Mesenchymal stem cell (in vitro differentiated cells and primary cell): ENCODE results near the gene ALK.

Experiments used
- DNase-seq: peaks from one replicate; pipeline ENCODE4 v3.0.0-alpha.2; 2013
- H2AFZ ChIP-seq: one replicate; pipeline ENCODE4 v1.6.1; 2013; ENCODE audit warnings: low read depth, mild to moderate bottlenecking, control low read depth, inconsistent platforms, low read length, moderate library complexity
- H2AK5ac ChIP-seq: 2 replicates; pipeline ENCODE4 v1.6.1; 2013; ENCODE audit warnings: low read length, moderate library complexity, mild to moderate bottlenecking, inconsistent platforms; ENCODE audit not compliant: severe bottlenecking
- H2BK120ac ChIP-seq: one replicate; pipeline ENCODE4 v1.6.1; 2013; ENCODE audit warnings: low read depth, mild to moderate bottlenecking, inconsistent platforms, low read length, moderate library complexity
- H2BK12ac ChIP-seq, 2 experiments: one replicate each; pipeline ENCODE4 v1.6.1; 2013; ENCODE audit warnings: inconsistent platforms in 2 of 2, low read length in 2 of 2, mild to moderate bottlenecking in 2 of 2, moderate library complexity in 2 of 2, control low read depth in 1 of 2
- H2BK15ac ChIP-seq: one replicate; pipeline ENCODE4 v1.6.1; 2013; ENCODE audit warnings: mild to moderate bottlenecking, low read depth, inconsistent platforms; ENCODE audit not compliant: poor library complexity, severe bottlenecking
- H2BK5ac ChIP-seq: 2 replicates; pipeline ENCODE4 v1.6.1; 2013; ENCODE audit warnings: low read depth, mild to moderate bottlenecking, low read length, control low read depth, inconsistent platforms; ENCODE audit not compliant: poor library complexity, severe bottlenecking
- H3K14ac ChIP-seq, 2 experiments: one replicate each; pipeline ENCODE4 v1.6.1; 2013; ENCODE audit warnings: inconsistent platforms in 2 of 2, low read length in 2 of 2, control low read depth in 1 of 2, mild to moderate bottlenecking in 1 of 2, moderate library complexity in 1 of 2
- H3K18ac ChIP-seq, 2 experiments: one replicate each; pipeline ENCODE4 v1.6.1; 2013; ENCODE audit warnings: inconsistent platforms in 2 of 2, low read length in 2 of 2, control low read depth in 1 of 2, low read depth in 1 of 2, mild to moderate bottlenecking in 1 of 2
- H3K23ac ChIP-seq, 2 experiments: one replicate each; pipeline ENCODE4 v1.6.1; 2013; ENCODE audit warnings: inconsistent platforms in 2 of 2, low read length in 2 of 2, mild to moderate bottlenecking in 2 of 2, moderate library complexity in 2 of 2, control low read depth in 1 of 2
- H3K27ac ChIP-seq: 2 replicates; pipeline ENCODE4 v1.5.1; 2013; ENCODE audit warnings: mild to moderate bottlenecking, moderate library complexity, low read length, control low read depth, inconsistent platforms; ENCODE audit not compliant: poor library complexity, severe bottlenecking
- H3K27me3 ChIP-seq, 2 experiments: 2 replicates each; pipeline versions ENCODE4 v1.6.1 to v1.7.0; 2013; ENCODE audit warnings: low read length in 2 of 2, mild to moderate bottlenecking in 2 of 2, moderate library complexity in 2 of 2, control low read depth in 1 of 2, inconsistent platforms in 1 of 2; ENCODE audit not compliant: control insufficient read depth in 1 of 2, insufficient read depth in 1 of 2
- H3K36me3 ChIP-seq, 2 experiments: 2 replicates each; pipeline versions ENCODE4 v1.6.1 to v1.7.0; 2013; ENCODE audit warnings: low read length in 2 of 2, control low read depth in 1 of 2, inconsistent platforms in 1 of 2, low read depth in 1 of 2, mild to moderate bottlenecking in 1 of 2; ENCODE audit not compliant: insufficient read depth in 2 of 2, control insufficient read depth in 1 of 2
- H3K4ac ChIP-seq, 2 experiments: one replicate each; pipeline ENCODE4 v1.6.1; 2013; ENCODE audit warnings: inconsistent platforms in 2 of 2, low read length in 2 of 2, mild to moderate bottlenecking in 2 of 2, moderate library complexity in 2 of 2, control low read depth in 1 of 2, low read depth in 1 of 2
- H3K4me1 ChIP-seq: 2 replicates; pipeline ENCODE4 v1.6.1; 2013; ENCODE audit warnings: low read depth, low read length, control low read depth; ENCODE audit not compliant: control insufficient read depth, insufficient read depth
- H3K4me2 ChIP-seq: 2 replicates; pipeline ENCODE4 v1.6.1; 2013; ENCODE audit warnings: low read length, mild to moderate bottlenecking, inconsistent platforms; ENCODE audit not compliant: poor library complexity, severe bottlenecking
- H3K4me3 ChIP-seq, 2 experiments: 2 replicates each; pipeline versions ENCODE4 v1.5.1 to v1.7.0; 2013; ENCODE audit warnings: low read length in 2 of 2, mild to moderate bottlenecking in 2 of 2, control low read depth in 1 of 2, low read depth in 1 of 2; ENCODE audit not compliant: insufficient read depth in 1 of 2
- H3K79me1 ChIP-seq: replicated peaks from 2 replicates; pipeline ENCODE4 v1.6.1; 2013; ENCODE audit warnings: mild to moderate bottlenecking, control low read depth, low read length, inconsistent platforms; ENCODE audit not compliant: poor library complexity, severe bottlenecking
- H3K9ac ChIP-seq: 2 replicates; pipeline ENCODE4 v1.7.0; 2013; ENCODE audit warnings: mild to moderate bottlenecking, low read length, moderate library complexity
- H3K9me3 ChIP-seq: 2 replicates; pipeline ENCODE4 v1.7.0; 2013; ENCODE audit warnings: mild to moderate bottlenecking, low read length; ENCODE audit not compliant: control insufficient read depth
- H4K8ac ChIP-seq: one replicate; pipeline ENCODE4 v1.6.1; 2013; ENCODE audit warnings: inconsistent platforms, mild to moderate bottlenecking, low read length, moderate library complexity
- H4K91ac ChIP-seq: one replicate; pipeline ENCODE4 v1.6.1; 2013; ENCODE audit warnings: mild to moderate bottlenecking, low read length, inconsistent platforms
- WGBS: methylation state at CpG from one replicate; pipeline ENCODE4 v1.1.7; 2013; ENCODE audit warnings: mixed read lengths; 5-methylcytosine and 5-hydroxymethylcytosine counted together

Gene ALK

GRCh38 chr2:29881089-29881730, 40.2 kb downstream of the ALK start:
- H3K79me1 ChIP-seq: no peaks in the 10 kb centered on the region
- no peak overlapping the region for H2BK15ac ChIP-seq
- H3K4me1 ChIP-seq: no peaks in the 10 kb centered on the region
- no peak overlapping the region for H3K4me3 ChIP-seq
- no peak overlapping the region for H3K27ac ChIP-seq
- no peaks in the 10 kb centered on the region for H3K36me3 ChIP-seq
- H3K27me3 ChIP-seq: no peaks in the 10 kb centered on the region
- H2AK5ac ChIP-seq: no peak overlapping the region
- H3K9me3 ChIP-seq: peaks cover 17% of the 10 kb centered on the region
- H3K23ac ChIP-seq: no peak overlapping the region
- H3K18ac ChIP-seq: no peak overlapping the region
- H2BK5ac ChIP-seq: no peak overlapping the region
- 67% methylated on average over 4 of the region's 6 CpGs for WGBS
- H3K4ac ChIP-seq: no peak overlapping the region
- no peak overlapping the region for H2BK120ac ChIP-seq
- no peak overlapping the region for H4K91ac ChIP-seq
- H3K14ac ChIP-seq: no peak overlapping the region
- no peak for DNase-seq
- no peak overlapping the region for H2BK12ac ChIP-seq
- H4K8ac ChIP-seq: no peak overlapping the region
- no peak overlapping the region for H3K4me2 ChIP-seq
- H2AFZ ChIP-seq: no peak overlapping the region
- H3K9ac ChIP-seq: no peak overlapping the region

- H3K27me3 ChIP-seq: no peaks in the 10 kb centered on the region
- H3K4me2 ChIP-seq: no peak overlapping the region
- 8% methylated on average over 1 of the region's 1 CpG for WGBS
- no peak overlapping the region for H2AFZ ChIP-seq
- no peaks in the 10 kb centered on the region for H3K36me3 ChIP-seq
- H3K14ac ChIP-seq: no peak overlapping the region
- no peak overlapping the region for H2BK15ac ChIP-seq
- no peak overlapping the region for H2AK5ac ChIP-seq
- H3K79me1 ChIP-seq: no peaks in the 10 kb centered on the region
- H4K8ac ChIP-seq: no peak overlapping the region
- no peak overlapping the region for H2BK5ac ChIP-seq
- H3K9ac ChIP-seq: no peak overlapping the region
- H4K91ac ChIP-seq: no peak overlapping the region
- H3K9me3 ChIP-seq: peaks cover 15% of the 10 kb centered on the region
- no peaks in the 10 kb centered on the region for H3K4me1 ChIP-seq
- H3K27ac ChIP-seq: no peak overlapping the region
- DNase-seq: no peak
- no peak overlapping the region for H3K18ac ChIP-seq
- H3K4ac ChIP-seq: no peak overlapping the region
- no peak overlapping the region for H2BK12ac ChIP-seq
- no peak overlapping the region for H3K4me3 ChIP-seq
- H2BK120ac ChIP-seq: no peak overlapping the region
- H3K23ac ChIP-seq: no peak overlapping the region
Measured at GRCh38 chr2:29880084-29880483, 41.3 kb downstream of the ALK start.

GRCh38 chr2:29879456-29879855, 41.9 kb downstream of the ALK start:
- Histone ChIP-seq H3K36me3 (no peaks in the 10 kb centered on the region), H3K4me2 (no peak overlapping the region), H4K8ac (no peak overlapping the region), H2BK12ac (no peak overlapping the region), H3K27ac (no peak overlapping the region), H3K79me1 (no peaks in the 10 kb centered on the region), H3K4me1 (no peaks in the 10 kb centered on the region), H2BK120ac (no peak overlapping the region), H3K18ac (no peak overlapping the region), H3K9me3 (peaks cover 9% of the 10 kb centered on the region), H2BK5ac (no peak overlapping the region), H3K4me3 (no peak overlapping the region), H2AFZ (no peak overlapping the region), H3K4ac (no peak overlapping the region), H3K9ac (no peak overlapping the region), H3K23ac (no peak overlapping the region), H2AK5ac (no peak overlapping the region), H2BK15ac (no peak overlapping the region), H3K27me3 (no peaks in the 10 kb centered on the region), H3K14ac (no peak overlapping the region), H4K91ac (no peak overlapping the region)
- no peak for DNase-seq
- WGBS: 100% methylated on average over 1 of the region's 2 CpGs

GRCh38 chr2:29878898-29879297, 42.5 kb downstream of the ALK start:
- no peak for DNase-seq
- Histone ChIP-seq H3K9ac (no peak overlapping the region), H3K14ac (no peak overlapping the region), H2BK120ac (no peak overlapping the region), H2AFZ (no peak overlapping the region), H3K4me3 (no peak overlapping the region), H3K23ac (no peak overlapping the region), H3K4me1 (no peaks in the 10 kb centered on the region), H3K4ac (no peak overlapping the region), H3K36me3 (no peaks in the 10 kb centered on the region), H3K27ac (no peak overlapping the region), H2BK12ac (no peak overlapping the region), H4K91ac (no peak overlapping the region), H2BK5ac (no peak overlapping the region), H3K9me3 (peaks cover 3% of the 10 kb centered on the region), H2BK15ac (no peak overlapping the region), H2AK5ac (no peak overlapping the region), H4K8ac (no peak overlapping the region), H3K79me1 (no peaks in the 10 kb centered on the region), H3K4me2 (no peak overlapping the region), H3K18ac (no peak overlapping the region), H3K27me3 (peaks cover 0 to 4% of the 10 kb centered on the region in 2 experiments)
- 44% methylated on average over 3 of the region's 3 CpGs for WGBS
